ENCODE results near the gene CACNA1S. TPM values are rescaled to one million over a fixed set of nuclear protein-coding genes. Genes with fewer than 3 reads are reported as not detected.

CACNA1S gene
- total and polyA plus RNA-seq, 2 experiments from 2014 or later = not detected

- Histone ChIP-seq H3K9me3 (ENCODE audit: low read depth) (no peaks in the 10 kb centered on the region), H3K27ac (no peak overlapping the region), H4K20me1 (ENCODE audit: insufficient read depth, poor library complexity, severe bottlenecking) (no peaks in the 10 kb centered on the region), H3K4me2 (no peak overlapping the region), H3K4me3 (no peak overlapping the region), H3K27me3 (no peaks in the 10 kb centered on the region), H3K9me2 (replicated peaks; ENCODE audit: insufficient read depth) (no peaks in the 10 kb centered on the region), H3K4me1 (ENCODE audit: insufficient read depth) (peaks cover 12% of the 10 kb centered on the region), H3K36me3 (replicated peaks; ENCODE audit: insufficient read depth, low read depth) (no peaks in the 10 kb centered on the region), H3K79me2 (no peaks in the 10 kb centered on the region), H2AFZ (no peak overlapping the region)
- no peak for TF ChIP-seq CTCF (IDR thresholded peaks at IDR 0.05; ENCODE audit: poor library complexity)
- TF ChIP-seq EZH2 (IDR thresholded peaks at IDR 0.05; ENCODE audit: borderline replicate concordance) = no peak
- no peak for TF ChIP-seq EZH2phosphoT487 (IDR thresholded peaks at IDR 0.05; ENCODE audit: low read depth, severe bottlenecking, unreplicated experiment)
- WGBS (ENCODE audit: low lambda C conversion rate, missing lambda C conversion rate) = 95% methylated on average over 5 of the region's 5 CpGs
- DNase-seq (ENCODE audit: low spot score) = no peak
Observed at GRCh38 chr1:201141418-201141817, 29.2 kb upstream of the CACNA1S start.

- no peaks in the 10 kb centered on the region for H3K9me3 ChIP-seq (ENCODE audit: low read depth)
- TF ChIP-seq CTCF (IDR thresholded peaks at IDR 0.05; ENCODE audit: poor library complexity) = no peak
- TF ChIP-seq EZH2phosphoT487 (IDR thresholded peaks at IDR 0.05; ENCODE audit: low read depth, severe bottlenecking, unreplicated experiment) = no peak
- TF ChIP-seq EZH2 (IDR thresholded peaks at IDR 0.05; ENCODE audit: borderline replicate concordance) = no peak
- H3K36me3 ChIP-seq (replicated peaks; ENCODE audit: insufficient read depth, low read depth) = no peaks in the 10 kb centered on the region
- H3K9me2 ChIP-seq (replicated peaks; ENCODE audit: insufficient read depth) = no peaks in the 10 kb centered on the region
- no peak overlapping the region for H2AFZ ChIP-seq
- H3K79me2 ChIP-seq = no peaks in the 10 kb centered on the region
- H3K4me1 ChIP-seq (ENCODE audit: insufficient read depth) = peaks cover 12% of the 10 kb centered on the region
- no peak overlapping the region for H3K27ac ChIP-seq
- H3K4me2 ChIP-seq = no peak overlapping the region
- DNase-seq (ENCODE audit: low spot score) = no peak
- 84% methylated on average over 8 of the region's 8 CpGs for WGBS (ENCODE audit: low lambda C conversion rate, missing lambda C conversion rate)
- no peak overlapping the region for H3K4me3 ChIP-seq
- no peaks in the 10 kb centered on the region for H4K20me1 ChIP-seq (ENCODE audit: insufficient read depth, poor library complexity, severe bottlenecking)
- no peaks in the 10 kb centered on the region for H3K27me3 ChIP-seq
Observed at GRCh38 chr1:201140941-201141260, 28.7 kb upstream of the CACNA1S start.

- H3K9me2 ChIP-seq (replicated peaks; ENCODE audit: insufficient read depth) = no peaks in the 10 kb centered on the region
- H3K4me3 ChIP-seq = no peak overlapping the region
- DNase-seq (ENCODE audit: low spot score) = no peak
- no peaks in the 10 kb centered on the region for H4K20me1 ChIP-seq (ENCODE audit: insufficient read depth, poor library complexity, severe bottlenecking)
- no peaks in the 10 kb centered on the region for H3K79me2 ChIP-seq
- H3K4me2 ChIP-seq = no peak overlapping the region
- H3K27ac ChIP-seq = no peak overlapping the region
- TF ChIP-seq CTCF (IDR thresholded peaks at IDR 0.05; ENCODE audit: poor library complexity) (no peak), EZH2phosphoT487 (IDR thresholded peaks at IDR 0.05; ENCODE audit: low read depth, severe bottlenecking, unreplicated experiment) (no peak), EZH2 (IDR thresholded peaks at IDR 0.05; ENCODE audit: borderline replicate concordance) (no peak)
- H2AFZ ChIP-seq = no peak overlapping the region
- peaks cover 12% of the 10 kb centered on the region for H3K4me1 ChIP-seq (ENCODE audit: insufficient read depth)
- no peaks in the 10 kb centered on the region for H3K36me3 ChIP-seq (replicated peaks; ENCODE audit: insufficient read depth, low read depth)
- H3K27me3 ChIP-seq = no peaks in the 10 kb centered on the region
- 58% methylated on average over 10 of the region's 10 CpGs for WGBS (ENCODE audit: low lambda C conversion rate, missing lambda C conversion rate)
- H3K9me3 ChIP-seq (ENCODE audit: low read depth) = no peaks in the 10 kb centered on the region
Observed at GRCh38 chr1:201140235-201140940, 28.2 kb upstream of the CACNA1S start.

All from hepatocyte (in vitro differentiated cells).